ENCODE results near the gene GMPPA.

DNA sequence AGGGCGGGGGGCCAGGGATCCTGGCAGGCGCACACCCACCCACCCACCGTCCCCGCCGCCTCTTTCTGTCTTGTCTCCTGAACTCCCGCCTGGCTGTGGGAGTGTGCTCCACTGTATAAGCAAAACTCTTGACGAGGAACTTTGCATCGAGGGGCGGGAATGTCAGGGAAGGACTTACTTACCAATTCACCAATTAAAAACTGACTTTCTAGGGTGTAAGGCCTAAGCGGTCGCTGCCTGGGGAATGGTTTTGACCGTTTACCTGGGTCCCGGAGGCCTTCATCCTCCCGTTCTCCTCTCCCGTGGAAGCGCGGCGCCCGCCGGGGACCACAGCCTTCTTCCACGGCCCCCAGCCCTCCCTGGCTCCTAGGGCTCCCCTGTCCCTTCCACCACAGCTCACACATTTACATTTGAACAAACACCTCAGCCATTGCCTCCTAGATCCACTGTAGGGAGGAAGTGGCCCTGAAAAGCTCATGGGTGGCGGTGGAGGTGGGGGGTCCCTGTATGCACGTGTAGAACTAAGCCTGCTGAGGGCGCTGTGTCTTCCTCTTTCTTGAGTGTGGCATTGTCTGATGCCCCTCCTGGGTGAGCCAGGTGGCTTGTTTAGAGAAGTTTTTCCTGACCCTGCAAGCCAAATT, 24.5 kb downstream of the GMPPA start:
- TF ChIP-seq, protein P1, sequence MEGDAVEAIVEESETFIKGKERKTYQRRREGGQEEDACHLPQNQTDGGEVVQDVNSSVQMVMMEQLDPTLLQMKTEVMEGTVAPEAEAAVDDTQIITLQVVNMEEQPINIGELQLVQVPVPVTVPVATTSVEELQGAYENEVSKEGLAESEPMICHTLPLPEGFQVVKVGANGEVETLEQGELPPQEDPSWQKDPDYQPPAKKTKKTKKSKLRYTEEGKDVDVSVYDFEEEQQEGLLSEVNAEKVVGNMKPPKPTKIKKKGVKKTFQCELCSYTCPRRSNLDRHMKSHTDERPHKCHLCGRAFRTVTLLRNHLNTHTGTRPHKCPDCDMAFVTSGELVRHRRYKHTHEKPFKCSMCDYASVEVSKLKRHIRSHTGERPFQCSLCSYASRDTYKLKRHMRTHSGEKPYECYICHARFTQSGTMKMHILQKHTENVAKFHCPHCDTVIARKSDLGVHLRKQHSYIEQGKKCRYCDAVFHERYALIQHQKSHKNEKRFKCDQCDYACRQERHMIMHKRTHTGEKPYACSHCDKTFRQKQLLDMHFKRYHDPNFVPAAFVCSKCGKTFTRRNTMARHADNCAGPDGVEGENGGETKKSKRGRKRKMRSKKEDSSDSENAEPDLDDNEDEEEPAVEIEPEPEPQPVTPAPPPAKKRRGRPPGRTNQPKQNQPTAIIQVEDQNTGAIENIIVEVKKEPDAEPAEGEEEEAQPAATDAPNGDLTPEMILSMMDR (IDR thresholded peaks at IDR 0.05) = no peak
- TF ChIP-seq POLR2A (IDR thresholded peaks at IDR 0.05) = no peak
